IMR-90 (cell line): Measurements from ENCODE around the gene GABARAPL1.

Source experiments
- BHLHE40 ChIP-seq: fragments of 150-350 bp; IDR thresholded peaks from 2 replicates; pipeline ENCODE4 v1.6.1; 2016; ENCODE audit warnings: mild to moderate bottlenecking, low read depth, low read length
- CTCF ChIP-seq: conservative IDR thresholded peaks from 2 replicates; pipeline ENCODE4 v1.5.1; 2012; ENCODE audit warnings: mild to moderate bottlenecking, low read depth, low read length, improper control_type of control experiment
- MXI1 ChIP-seq: IDR thresholded peaks from 2 replicates; pipeline ENCODE4 v1.6.1; 2012; ENCODE audit warnings: low read depth, mild to moderate bottlenecking, low read length, moderate library complexity, borderline replicate concordance
- POLR2A ChIP-seq: IDR thresholded peaks from 2 replicates; pipeline ENCODE4 v1.6.1; 2012; ENCODE audit warnings: mild to moderate bottlenecking, low read depth, low read length
- RAD21 ChIP-seq: IDR thresholded peaks from 2 replicates; pipeline ENCODE4 v1.6.1; 2012; ENCODE audit warnings: low read length, improper control_type of control experiment
- RCOR1 ChIP-seq: IDR thresholded peaks from 2 replicates; pipeline ENCODE4 v1.6.1; 2012; ENCODE audit warnings: mild to moderate bottlenecking, low read length, improper control_type of control experiment; ENCODE audit not compliant: insufficient replicate concordance
- SMC3 ChIP-seq: fragments of 150-350 bp; IDR thresholded peaks from 2 replicates; pipeline ENCODE4 v1.6.1; 2016; ENCODE audit warnings: low read depth, mild to moderate bottlenecking, antibody characterized with exemption, low read length, moderate library complexity

GRCh38 chr12:10197879-10198278 is 14.8 kb upstream of the GABARAPL1 start:
- no peak for TF ChIP-seq CTCF
- TF ChIP-seq RAD21, result no peak
- no peak for TF ChIP-seq BHLHE40
- no peak for TF ChIP-seq SMC3
- TF ChIP-seq RCOR1, result no peak
- TF ChIP-seq MXI1, result no peak
- TF ChIP-seq POLR2A, result no peak
